ENCODE results near the gene AGBL1. TPM values are rescaled to one million over a fixed set of nuclear protein-coding genes. Genes with fewer than 3 reads are reported as not detected.

The AGBL1 gene
- total RNA-seq, 6 experiments from 2014 or later: not detected

GRCh38 chr15:86493884-86494283, 414.2 kb downstream of the AGBL1 start:
- intact Hi-C loops (cut with DNase I): no loop called here
- ATAC-seq (no peak), DNase-seq (no peak)
- no peak for TF ChIP-seq POLR2A (IDR thresholded peaks at IDR 0.05)
- TF ChIP-seq CTCF (IDR thresholded peaks at IDR 0.05): no peak
- H3K27ac ChIP-seq: no peak overlapping the region
- H3K9me3 ChIP-seq: no peaks in the 10 kb centered on the region
- no peaks in the 10 kb centered on the region for H3K27me3 ChIP-seq
- no peak overlapping the region for H3K4me3 ChIP-seq
- no peaks in the 10 kb centered on the region for H3K4me1 ChIP-seq
- 45% methylated on average over 3 of the region's 3 CpGs for WGBS (ENCODE audit: insufficient coverage, low coverage, low lambda C conversion rate, missing lambda C conversion rate)
- H3K36me3 ChIP-seq: no peaks in the 10 kb centered on the region

GRCh38 chr15:86494475-86494874, 414.8 kb downstream of the AGBL1 start:
- DNase-seq (no peak), ATAC-seq (no peak)
- Histone ChIP-seq H3K27ac (no peak overlapping the region), H3K4me1 (no peaks in the 10 kb centered on the region), H3K36me3 (no peaks in the 10 kb centered on the region), H3K9me3 (no peaks in the 10 kb centered on the region), H3K27me3 (no peaks in the 10 kb centered on the region), H3K4me3 (no peak overlapping the region)
- intact Hi-C loops (cut with DNase I): no loop called here
- 38% methylated on average over 1 of the region's 1 CpG for WGBS (ENCODE audit: insufficient coverage, low coverage, low lambda C conversion rate, missing lambda C conversion rate)
- TF ChIP-seq CTCF (IDR thresholded peaks at IDR 0.05): no peak
- no peak for TF ChIP-seq POLR2A (IDR thresholded peaks at IDR 0.05)

- no peaks in the 10 kb centered on the region for H3K9me3 ChIP-seq
- no peaks in the 10 kb centered on the region for H3K27me3 ChIP-seq
- no peaks in the 10 kb centered on the region for H3K4me1 ChIP-seq
- intact Hi-C loops (cut with DNase I): no loop called here
- DNase-seq (no peak), ATAC-seq (no peak)
- no peak overlapping the region for H3K4me3 ChIP-seq
- TF ChIP-seq CTCF (IDR thresholded peaks at IDR 0.05) (no peak), POLR2A (IDR thresholded peaks at IDR 0.05) (no peak)
- H3K27ac ChIP-seq: no peak overlapping the region
- WGBS (ENCODE audit: insufficient coverage, low coverage, low lambda C conversion rate, missing lambda C conversion rate): 0% methylated on average over 1 of the region's 1 CpG
- H3K36me3 ChIP-seq: no peaks in the 10 kb centered on the region
Measured at GRCh38 chr15:86502301-86502700, 422.6 kb downstream of the AGBL1 start.

GRCh38 chr15:86505951-86506350, 426.3 kb downstream of the AGBL1 start:
- ATAC-seq (no peak), DNase-seq (no peak)
- WGBS (ENCODE audit: insufficient coverage, low coverage, low lambda C conversion rate, missing lambda C conversion rate): 49% methylated on average over 2 of the region's 2 CpGs
- H3K4me1 ChIP-seq: no peaks in the 10 kb centered on the region
- intact Hi-C loops (cut with DNase I): no loop called here
- no peak overlapping the region for H3K27ac ChIP-seq
- no peaks in the 10 kb centered on the region for H3K36me3 ChIP-seq
- H3K27me3 ChIP-seq: peaks cover 0 to 3% of the 10 kb centered on the region in 2 donors
- no peak for TF ChIP-seq CTCF (IDR thresholded peaks at IDR 0.05)
- no peak for TF ChIP-seq POLR2A (IDR thresholded peaks at IDR 0.05)
- H3K4me3 ChIP-seq: no peak overlapping the region
- H3K9me3 ChIP-seq: no peaks in the 10 kb centered on the region

- DNase-seq (no peak), ATAC-seq (no peak)
- no peak overlapping the region for H3K27ac ChIP-seq
- no peaks in the 10 kb centered on the region for H3K36me3 ChIP-seq
- no peak overlapping the region for H3K4me3 ChIP-seq
- no peaks in the 10 kb centered on the region for H3K9me3 ChIP-seq
- H3K4me1 ChIP-seq: no peaks in the 10 kb centered on the region
- intact Hi-C loops (cut with DNase I): no loop called here
- WGBS (ENCODE audit: insufficient coverage, low coverage, low lambda C conversion rate, missing lambda C conversion rate): 37% methylated on average over 2 of the region's 2 CpGs
- no peak for TF ChIP-seq CTCF (IDR thresholded peaks at IDR 0.05)
- TF ChIP-seq POLR2A (IDR thresholded peaks at IDR 0.05): no peak
- peaks cover 0 to 3% of the 10 kb centered on the region in 2 donors for H3K27me3 ChIP-seq
Measured at GRCh38 chr15:86506401-86506800, 426.7 kb downstream of the AGBL1 start.

Measured in right lobe of liver (tissue), 6 donors.